ENCODE data around the gene NUDT3. TPM values are rescaled to one million over a fixed set of nuclear protein-coding genes. Genes with fewer than 3 reads are reported as not detected.
"Not testable (repeated sequence)": the region's sequence is repeated elsewhere in the genome, so short reads cannot be mapped to it uniquely, and the experiment has no call there.

The NUDT3 gene
- polyA plus RNA-seq, 6 donors from 2014 or later = 12.6 to 15.5 (median 14.0) TPM

GRCh38 chr6:34355889-34356288, 36.6 kb downstream of the NUDT3 start:
- Mint-ChIP-seq H3K27me3 (no peaks in the 10 kb centered on the region), H3K4me3 (no peak overlapping the region), H3K4me1 (peaks cover 23 to 56% (median 42%) of the 10 kb centered on the region in 3 donors), H3K9me3 (no peaks in the 10 kb centered on the region), H3K36me3 (no peaks in the 10 kb centered on the region), H3K27ac (peak overlapping the region in 1 of 6 donors; percentile 20)
- DNase-seq = no peak
- ATAC-seq (ENCODE audit: low read depth in 2 of 2) = no peak

GRCh38 chr6:34354230-34354629, 38.2 kb downstream of the NUDT3 start:
- not testable (repeated sequence) for H3K4me3 Mint-ChIP-seq; H3K36me3 Mint-ChIP-seq; ATAC-seq (ENCODE audit: low read depth in 2 of 2); DNase-seq; H3K27me3 Mint-ChIP-seq; H3K9me3 Mint-ChIP-seq
- peaks cover 15 to 50% (median 37%) of the 10 kb centered on the region in 3 donors for H3K4me1 Mint-ChIP-seq
- peak overlapping the region in 2 of 6 donors; percentile 69 to 88 for H3K27ac Mint-ChIP-seq

- Mint-ChIP-seq H3K4me1 (peaks cover 16 to 50% (median 42%) of the 10 kb centered on the region in 3 donors), H3K27ac (peak overlapping the region in 2 of 6 donors; percentile 46 to 59), H3K4me3 (peak overlapping the region in 1 of 8 donors; percentile 44)
- ATAC-seq (ENCODE audit: low read depth in 2 of 2); H3K27me3 Mint-ChIP-seq; H3K9me3 Mint-ChIP-seq; H3K36me3 Mint-ChIP-seq; DNase-seq: not testable (repeated sequence)
Measured at GRCh38 chr6:34353530-34353929, 38.9 kb downstream of the NUDT3 start.

- Mint-ChIP-seq H3K4me1 (peaks cover 17 to 55% (median 42%) of the 10 kb centered on the region in 3 donors), H3K27ac (peak overlapping the region in 2 of 6 donors; percentile 56 to 59), H3K4me3 (peak overlapping the region in 1 of 8 donors; percentile 61), H3K36me3 (no peaks in the 10 kb centered on the region), H3K27me3 (no peaks in the 10 kb centered on the region), H3K9me3 (no peaks in the 10 kb centered on the region)
- DNase-seq = no peak
- ATAC-seq (ENCODE audit: low read depth in 2 of 2) = no peak
Measured at GRCh38 chr6:34352305-34352937, 40.0 kb downstream of the NUDT3 start.

GRCh38 chr6:34350934-34351217, 41.6 kb downstream of the NUDT3 start:
- peak overlapping the region in 5 of 6 donors; percentile 2 to 70 (median 28) for H3K27ac Mint-ChIP-seq
- DNase-seq (no peak), ATAC-seq (ENCODE audit: low read depth in 2 of 2) (no peak)
- no peaks in the 10 kb centered on the region for H3K9me3 Mint-ChIP-seq
- no peaks in the 10 kb centered on the region for H3K36me3 Mint-ChIP-seq
- no peaks in the 10 kb centered on the region for H3K27me3 Mint-ChIP-seq
- H3K4me1 Mint-ChIP-seq = peaks cover 27 to 64% (median 58%) of the 10 kb centered on the region in 3 donors
- peak overlapping the region in 1 of 8 donors; percentile 69 for H3K4me3 Mint-ChIP-seq

- Mint-ChIP-seq H3K4me1 (peaks cover 27 to 65% (median 60%) of the 10 kb centered on the region in 3 donors), H3K27me3 (no peaks in the 10 kb centered on the region), H3K9me3 (no peaks in the 10 kb centered on the region), H3K4me3 (peak overlapping the region in 1 of 8 donors; percentile 69), H3K36me3 (no peaks in the 10 kb centered on the region), H3K27ac (peak overlapping the region in 5 of 6 donors; percentile 9 to 59 (median 44))
- no peak for DNase-seq
- ATAC-seq (ENCODE audit: low read depth in 2 of 2) = no peak
Measured at GRCh38 chr6:34350137-34350933, 42.1 kb downstream of the NUDT3 start.

- H3K27ac Mint-ChIP-seq = peak overlapping the region in 5 of 6 donors; percentile 28 to 84 (median 72)
Measured at GRCh38 chr6:34349211-34349610, 43.3 kb downstream of the NUDT3 start.

GRCh38 chr6:34347303-34347702, 45.2 kb downstream of the NUDT3 start:
- H3K4me1 Mint-ChIP-seq = peaks cover 38 to 70% (median 63%) of the 10 kb centered on the region in 3 donors
- no peaks in the 10 kb centered on the region for H3K36me3 Mint-ChIP-seq
- H3K4me3 Mint-ChIP-seq = peak overlapping the region in 2 of 8 donors; percentile 61 to 84
- H3K9me3 Mint-ChIP-seq = no peaks in the 10 kb centered on the region
- ATAC-seq (ENCODE audit: low read depth in 2 of 2) = no peak
- no peak for DNase-seq
- no peaks in the 10 kb centered on the region for H3K27me3 Mint-ChIP-seq
- peak overlapping the region; percentile 85 to 97 (median 93) for H3K27ac Mint-ChIP-seq

More at GRCh38 chr6:34349211-34349610, 43.3 kb downstream of the NUDT3 start:
- no peak for DNase-seq
- no peaks in the 10 kb centered on the region for H3K9me3 Mint-ChIP-seq
- H3K4me3 Mint-ChIP-seq = no peak overlapping the region
- peaks cover 30 to 71% (median 62%) of the 10 kb centered on the region in 3 donors for H3K4me1 Mint-ChIP-seq
- no peaks in the 10 kb centered on the region for H3K27me3 Mint-ChIP-seq
- ATAC-seq (ENCODE audit: low read depth in 2 of 2) = no peak
- no peaks in the 10 kb centered on the region for H3K36me3 Mint-ChIP-seq

- H3K9me3 Mint-ChIP-seq = no peaks in the 10 kb centered on the region
- H3K36me3 Mint-ChIP-seq = peaks cover 0 to 5% of the 10 kb centered on the region in 2 donors
- peak overlapping the region; percentile 92 to 97 (median 94) for H3K27ac Mint-ChIP-seq
- DNase-seq (peak; percentile 54), ATAC-seq (ENCODE audit: low read depth in 2 of 2) (peak; percentile 97 to 99)
- no peaks in the 10 kb centered on the region for H3K27me3 Mint-ChIP-seq
- peaks cover 38 to 70% (median 69%) of the 10 kb centered on the region in 3 donors for H3K4me1 Mint-ChIP-seq
- peak overlapping the region; percentile 16 to 84 (median 69) for H3K4me3 Mint-ChIP-seq
Measured at GRCh38 chr6:34346175-34347119, 46.0 kb downstream of the NUDT3 start.

GRCh38 chr6:34343806-34344205, 48.7 kb downstream of the NUDT3 start:
- H3K9me3 Mint-ChIP-seq = no peaks in the 10 kb centered on the region
- peaks cover 8 to 12% of the 10 kb centered on the region in 2 donors for H3K36me3 Mint-ChIP-seq
- peak overlapping the region in 4 of 6 donors; percentile 40 to 93 (median 57) for H3K27ac Mint-ChIP-seq
- peaks cover 44 to 57% (median 53%) of the 10 kb centered on the region in 3 donors for H3K4me1 Mint-ChIP-seq
- H3K27me3 Mint-ChIP-seq = no peaks in the 10 kb centered on the region
- ATAC-seq (ENCODE audit: low read depth in 2 of 2) (no peak), DNase-seq (no peak)
- peak overlapping the region in 1 of 8 donors; percentile 9 for H3K4me3 Mint-ChIP-seq

- ATAC-seq (ENCODE audit: low read depth in 2 of 2) = no peak
- H3K27ac Mint-ChIP-seq = peak overlapping the region in 4 of 6 donors; percentile 58 to 93 (median 84)
- H3K4me3 Mint-ChIP-seq = no peak overlapping the region
- peaks cover 8 to 14% of the 10 kb centered on the region in 2 donors for H3K36me3 Mint-ChIP-seq
- peaks cover 56 to 70% (median 57%) of the 10 kb centered on the region in 3 donors for H3K4me1 Mint-ChIP-seq
- no peaks in the 10 kb centered on the region for H3K27me3 Mint-ChIP-seq
- no peak for DNase-seq
- no peaks in the 10 kb centered on the region for H3K9me3 Mint-ChIP-seq
Measured at GRCh38 chr6:34342247-34342646, 50.2 kb downstream of the NUDT3 start.

- Mint-ChIP-seq H3K27me3 (no peaks in the 10 kb centered on the region), H3K4me1 (peaks cover 52 to 68% (median 53%) of the 10 kb centered on the region in 3 donors), H3K4me3 (peak overlapping the region in 1 of 8 donors; percentile 37), H3K27ac (peak overlapping the region in 3 of 6 donors; percentile 22 to 93 (median 76)), H3K36me3 (peaks cover 8 to 16% of the 10 kb centered on the region in 2 donors), H3K9me3 (no peaks in the 10 kb centered on the region)
- ATAC-seq (ENCODE audit: low read depth in 2 of 2) (no peak), DNase-seq (no peak)
Measured at GRCh38 chr6:34341481-34341971, 50.9 kb downstream of the NUDT3 start.

Measured in naive B cell (primary cell).